Loucy (cell line): ENCODE data around the gene PLA2G2E.

Source experiments
- H2AFZ ChIP-seq: fragments of 200-600 bp; sonication (generic); 2 replicates; pipeline ENCODE4 v1.6.0; 2016; ENCODE audit warnings: antibody characterized with exemption, mild to moderate bottlenecking, low read length, moderate library complexity
- H3F3A ChIP-seq: fragments of 200-600 bp; 2 replicates; pipeline ENCODE4 v1.6.0; 2016; ENCODE audit warnings: antibody characterized with exemption, low read depth, mild to moderate bottlenecking
- H3K27me3 ChIP-seq: fragments of 200-600 bp; sonication (generic); 2 replicates; pipeline ENCODE4 v1.6.1; 2014; ENCODE audit warnings: low read length, mild to moderate bottlenecking; ENCODE audit not compliant: insufficient read depth, poor library complexity, severe bottlenecking
- H3K36me3 ChIP-seq: fragments of 200-600 bp; sonication (generic); 2 replicates; pipeline ENCODE4 v1.6.1; 2016; ENCODE audit warnings: low read length; ENCODE audit not compliant: insufficient read depth
- H3K4me1 ChIP-seq: fragments of 200-600 bp; sonication (generic); 2 replicates; pipeline ENCODE4 v1.5.1; 2014; ENCODE audit warnings: low read length, mild to moderate bottlenecking; ENCODE audit not compliant: insufficient read depth, poor library complexity, severe bottlenecking
- H3K4me2 ChIP-seq: fragments of 200-600 bp; sonication (generic); 2 replicates; pipeline ENCODE4 v1.6.0; 2014; ENCODE audit warnings: antibody characterized with exemption, low read length, low read depth, mild to moderate bottlenecking; ENCODE audit not compliant: poor library complexity, severe bottlenecking
- H3K4me3 ChIP-seq: fragments of 200-600 bp; sonication (generic); 2 replicates; pipeline ENCODE4 v1.5.1; 2014; ENCODE audit warnings: low read length, mild to moderate bottlenecking, mixed read lengths; ENCODE audit not compliant: poor library complexity, severe bottlenecking
- H3K79me2 ChIP-seq: fragments of 200-600 bp; sonication (generic); 2 replicates; pipeline ENCODE4 v1.6.1; 2014; ENCODE audit warnings: low read length; ENCODE audit not compliant: insufficient read depth
- H3K9ac ChIP-seq: fragments of 200-600 bp; sonication (generic); 2 replicates; pipeline ENCODE4 v1.6.0; 2014; ENCODE audit warnings: mild to moderate bottlenecking, low read depth, low read length, moderate library complexity; ENCODE audit not compliant: poor library complexity, severe bottlenecking
- H3K9me2 ChIP-seq: fragments of 200-600 bp; sonication (generic); replicated peaks from 2 replicates; pipeline ENCODE4 v1.6.1; 2016; ENCODE audit warnings: low read depth, low read length, mixed read lengths
- H3K9me3 ChIP-seq: fragments of 200-600 bp; sonication (generic); 2 replicates; pipeline ENCODE4 v1.6.1; 2014; ENCODE audit warnings: mild to moderate bottlenecking, antibody characterized with exemption, low read length, low read depth; ENCODE audit not compliant: insufficient read depth
- H4K20me1 ChIP-seq: fragments of 200-600 bp; sonication (generic); 2 replicates; pipeline ENCODE4 v1.6.0; 2014; ENCODE audit warnings: antibody characterized with exemption, low read length, mild to moderate bottlenecking; ENCODE audit not compliant: insufficient read depth, poor library complexity, severe bottlenecking
- EZH2phosphoT487 ChIP-seq: fragments of 200-600 bp; IDR thresholded peaks from 2 replicates; pipeline ENCODE4 v1.6.1; 2018; ENCODE audit warnings: antibody characterized with exemption, mild to moderate bottlenecking, moderate library complexity, borderline replicate concordance
- TF ChIP-seq, protein P1 (sequence below): fragments of 200-600 bp; sonication (generic); conservative IDR thresholded peaks from 2 replicates; pipeline ENCODE4 v1.5.1; 2014; ENCODE audit warnings: mild to moderate bottlenecking, antibody characterized with exemption, low read length

Gene PLA2G2E

DNA sequence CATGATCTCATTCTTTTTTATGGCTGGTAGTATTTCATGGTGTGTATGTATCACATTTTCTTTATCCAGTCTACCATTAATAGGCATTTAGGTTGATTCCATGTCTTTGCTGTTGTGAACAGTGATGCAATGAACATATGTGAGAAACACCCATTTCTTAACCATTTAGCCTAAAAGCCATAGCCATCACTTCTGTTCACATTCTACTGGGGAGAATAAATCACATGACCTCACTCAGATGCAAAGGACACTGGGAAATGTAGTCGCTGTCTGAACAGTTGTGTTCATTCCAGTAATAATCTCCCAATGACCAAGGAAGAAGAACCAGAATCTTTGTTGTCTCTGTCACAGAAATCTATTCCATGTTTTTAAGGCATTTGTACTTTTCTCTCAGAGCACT, 15.1 kb upstream of the PLA2G2E start:
- Histone ChIP-seq H3K4me1 (no peaks in the 10 kb centered on the region), H3K27me3 (no peaks in the 10 kb centered on the region), H3F3A (no peaks in the 10 kb centered on the region), H3K36me3 (no peaks in the 10 kb centered on the region), H3K9me3 (no peaks in the 10 kb centered on the region), H3K4me2 (no peak overlapping the region), H3K4me3 (no peak overlapping the region), H2AFZ (no peak overlapping the region), H3K9ac (no peak overlapping the region), H3K79me2 (no peaks in the 10 kb centered on the region), H4K20me1 (no peaks in the 10 kb centered on the region), H3K9me2 (no peaks in the 10 kb centered on the region)
- TF ChIP-seq EZH2phosphoT487: no peak
- TF ChIP-seq, protein P1, sequence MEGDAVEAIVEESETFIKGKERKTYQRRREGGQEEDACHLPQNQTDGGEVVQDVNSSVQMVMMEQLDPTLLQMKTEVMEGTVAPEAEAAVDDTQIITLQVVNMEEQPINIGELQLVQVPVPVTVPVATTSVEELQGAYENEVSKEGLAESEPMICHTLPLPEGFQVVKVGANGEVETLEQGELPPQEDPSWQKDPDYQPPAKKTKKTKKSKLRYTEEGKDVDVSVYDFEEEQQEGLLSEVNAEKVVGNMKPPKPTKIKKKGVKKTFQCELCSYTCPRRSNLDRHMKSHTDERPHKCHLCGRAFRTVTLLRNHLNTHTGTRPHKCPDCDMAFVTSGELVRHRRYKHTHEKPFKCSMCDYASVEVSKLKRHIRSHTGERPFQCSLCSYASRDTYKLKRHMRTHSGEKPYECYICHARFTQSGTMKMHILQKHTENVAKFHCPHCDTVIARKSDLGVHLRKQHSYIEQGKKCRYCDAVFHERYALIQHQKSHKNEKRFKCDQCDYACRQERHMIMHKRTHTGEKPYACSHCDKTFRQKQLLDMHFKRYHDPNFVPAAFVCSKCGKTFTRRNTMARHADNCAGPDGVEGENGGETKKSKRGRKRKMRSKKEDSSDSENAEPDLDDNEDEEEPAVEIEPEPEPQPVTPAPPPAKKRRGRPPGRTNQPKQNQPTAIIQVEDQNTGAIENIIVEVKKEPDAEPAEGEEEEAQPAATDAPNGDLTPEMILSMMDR: no peak

DNA sequence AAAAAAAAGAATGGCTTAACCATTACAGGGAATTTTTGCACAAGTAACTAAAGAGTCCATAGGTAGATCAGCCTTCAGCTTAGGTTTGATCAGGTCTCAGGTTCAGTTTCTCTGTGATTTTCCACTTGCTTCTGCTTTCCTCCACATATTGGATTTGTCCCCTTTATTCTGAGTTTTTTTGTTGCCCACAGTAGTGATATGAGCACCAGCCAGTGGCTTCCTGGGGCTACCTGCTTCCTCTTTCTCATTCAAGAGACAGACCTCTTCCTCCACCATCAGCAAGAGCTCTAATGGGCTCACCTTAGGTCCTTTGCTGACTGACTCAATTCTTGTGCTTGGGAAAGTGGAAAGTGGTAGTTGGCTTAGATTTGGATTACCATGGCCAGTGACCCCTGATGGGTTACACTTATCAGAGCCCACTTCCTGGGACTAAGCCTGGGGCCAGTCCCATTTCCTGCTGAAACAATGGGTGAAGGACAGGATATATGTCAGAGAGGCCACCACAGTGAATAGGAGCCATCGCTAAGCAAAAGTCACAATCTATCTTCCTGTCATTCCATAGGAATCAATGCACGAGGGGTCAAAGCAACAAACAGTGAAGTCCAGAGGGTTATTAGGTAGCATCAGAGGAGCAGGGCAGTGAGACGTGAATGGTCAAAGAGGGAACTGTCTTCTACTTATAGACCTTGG, 12.8 kb upstream of the PLA2G2E start:
- Histone ChIP-seq H4K20me1 (no peaks in the 10 kb centered on the region), H3K4me2 (no peak overlapping the region), H3K79me2 (no peaks in the 10 kb centered on the region), H2AFZ (no peak overlapping the region), H3K9me3 (peaks cover 5% of the 10 kb centered on the region; the same call in 1 of the 2 replicates), H3K9me2 (no peaks in the 10 kb centered on the region), H3K9ac (no peak overlapping the region), H3F3A (no peaks in the 10 kb centered on the region), H3K4me1 (no peaks in the 10 kb centered on the region), H3K27me3 (no peaks in the 10 kb centered on the region), H3K36me3 (no peaks in the 10 kb centered on the region), H3K4me3 (no peak overlapping the region)
- TF ChIP-seq EZH2phosphoT487: no peak
- TF ChIP-seq, protein P1: no peak

DNA sequence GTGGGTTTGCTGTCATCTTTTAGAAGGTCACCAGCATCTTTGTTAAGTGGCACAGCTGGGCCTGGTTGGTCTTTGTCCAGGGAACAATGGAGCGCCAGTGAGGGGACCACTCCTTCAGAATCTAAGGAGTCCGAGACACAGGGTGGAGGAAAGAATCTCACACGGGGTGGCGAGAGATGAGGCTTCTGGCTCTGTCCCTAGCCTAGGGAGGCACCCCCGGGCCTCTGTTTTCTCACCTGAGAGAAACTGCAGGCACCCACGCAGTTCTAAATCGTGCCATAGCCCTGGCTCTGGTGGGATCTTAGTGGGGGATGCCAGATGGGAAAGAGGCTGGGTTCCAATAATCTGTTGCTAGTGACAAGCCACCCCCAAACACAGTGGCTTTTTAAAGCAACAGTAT, 10.9 kb upstream of the PLA2G2E start:
- TF ChIP-seq EZH2phosphoT487: no peak
- TF ChIP-seq, protein P1: no peak

More for the DNA sequence above, 10.9 kb upstream of the PLA2G2E start:
- Histone ChIP-seq H3K9me3 (peaks cover 5% of the 10 kb centered on the region; the same call in 1 of the 2 replicates), H4K20me1 (no peaks in the 10 kb centered on the region), H3K4me3 (no peak overlapping the region), H3F3A (no peaks in the 10 kb centered on the region), H2AFZ (no peak overlapping the region), H3K9me2 (no peaks in the 10 kb centered on the region), H3K4me2 (no peak overlapping the region), H3K9ac (no peak overlapping the region), H3K4me1 (no peaks in the 10 kb centered on the region), H3K27me3 (no peaks in the 10 kb centered on the region), H3K36me3 (no peaks in the 10 kb centered on the region), H3K79me2 (no peaks in the 10 kb centered on the region)
